HG03108 (cell line): Measurements from ENCODE around the gene GRIN3B.

Source experiments
- ATAC-seq: cut with Tn5 transposase; IDR thresholded peaks from one replicate; pipeline ENCODE4 v1.9.1; 2021; ENCODE audit warnings: moderate library complexity; ENCODE audit not compliant: unreplicated experiment

The GRIN3B gene

DNA sequence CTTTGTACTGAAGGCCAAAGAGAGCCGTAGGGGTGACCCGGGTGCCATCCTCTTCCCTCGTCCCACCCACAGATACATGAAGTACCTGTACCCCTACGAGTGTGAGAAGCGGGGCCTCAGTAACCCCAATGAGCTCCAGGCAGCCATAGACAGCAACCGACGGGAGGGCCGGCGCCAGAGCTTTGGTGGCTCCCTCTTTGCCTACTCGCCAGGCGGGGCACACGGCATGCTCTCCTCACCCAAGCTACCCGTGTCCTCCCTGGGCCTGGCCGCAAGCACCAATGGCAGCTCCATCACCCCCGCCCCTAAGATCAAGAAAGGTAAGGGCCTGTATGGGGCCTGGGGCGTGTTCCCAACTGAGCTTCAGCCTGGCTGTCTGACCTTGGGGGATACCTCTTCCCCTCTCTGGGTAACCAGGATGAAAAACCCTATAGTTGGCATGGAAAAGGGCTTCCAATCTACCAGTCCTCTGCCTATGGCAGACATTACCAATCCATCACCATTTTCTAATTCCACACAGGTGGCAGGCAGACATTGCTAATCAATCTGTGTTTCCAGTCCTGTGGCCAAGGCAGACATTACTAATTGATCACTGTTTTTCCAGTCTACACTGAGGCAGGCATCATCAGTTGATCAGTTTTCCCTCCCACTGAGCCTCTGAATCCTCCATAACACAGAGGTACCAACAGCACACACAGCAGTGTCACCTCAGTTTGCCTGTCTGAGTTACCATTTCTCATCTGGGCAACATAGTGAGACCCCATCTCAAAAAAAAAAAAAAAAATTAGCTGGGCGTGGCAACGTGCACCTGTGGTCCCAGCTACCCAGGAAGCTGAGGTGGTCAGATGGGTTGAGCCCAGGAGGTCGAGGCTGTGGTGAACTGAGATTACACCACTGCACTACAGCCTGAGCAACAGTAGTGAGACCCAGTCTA is 35.2 kb upstream of the GRIN3B start:
- ATAC-seq, result no peak

DNA sequence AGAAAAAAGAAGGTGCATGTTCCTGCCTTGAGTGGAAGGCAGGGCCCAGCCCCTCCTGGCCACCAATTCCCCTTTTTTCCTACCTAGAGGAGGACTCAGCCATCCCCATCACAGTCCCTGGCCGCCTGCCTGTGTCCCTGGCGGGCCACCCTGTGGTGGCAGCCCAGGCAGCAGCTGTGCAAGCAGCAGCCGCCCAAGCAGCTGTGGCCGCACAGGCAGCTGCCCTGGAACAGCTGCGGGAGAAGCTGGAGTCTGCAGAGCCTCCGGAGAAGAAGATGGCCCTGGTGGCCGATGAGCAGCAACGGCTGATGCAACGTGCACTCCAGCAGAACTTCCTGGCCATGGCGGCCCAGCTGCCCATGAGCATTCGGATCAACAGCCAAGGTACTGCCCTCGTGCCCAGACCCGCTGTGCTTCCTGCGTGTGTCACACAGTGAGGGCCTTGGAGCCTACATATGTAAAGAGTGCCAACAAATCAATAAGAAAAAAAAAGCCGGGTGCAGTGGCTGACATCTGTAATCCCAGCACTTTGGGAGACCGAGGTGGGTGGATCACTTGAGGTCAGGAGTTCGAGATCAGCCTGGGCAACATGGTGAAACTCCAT is 33.6 kb upstream of the GRIN3B start:
- no peak for ATAC-seq

DNA sequence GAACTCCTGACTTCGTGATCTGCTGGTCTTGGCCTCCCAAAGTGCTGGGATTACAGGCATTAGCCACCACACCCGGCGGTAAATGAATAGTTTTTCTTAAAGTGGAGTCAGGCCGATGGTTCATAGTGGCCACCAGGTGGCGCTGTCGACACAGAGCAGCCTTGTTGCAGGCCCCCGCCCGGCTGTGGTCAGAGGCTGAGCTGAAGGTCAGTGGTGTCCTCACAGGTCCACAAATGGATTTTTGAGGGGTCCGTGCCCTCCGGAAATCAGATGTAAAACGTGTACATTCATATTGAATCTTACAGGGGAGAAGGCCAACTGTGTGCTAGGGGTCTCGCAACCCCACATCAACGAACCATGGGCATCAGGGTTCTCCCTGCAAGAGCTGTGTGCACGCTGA is 29.5 kb upstream of the GRIN3B start:
- no peak for ATAC-seq

DNA sequence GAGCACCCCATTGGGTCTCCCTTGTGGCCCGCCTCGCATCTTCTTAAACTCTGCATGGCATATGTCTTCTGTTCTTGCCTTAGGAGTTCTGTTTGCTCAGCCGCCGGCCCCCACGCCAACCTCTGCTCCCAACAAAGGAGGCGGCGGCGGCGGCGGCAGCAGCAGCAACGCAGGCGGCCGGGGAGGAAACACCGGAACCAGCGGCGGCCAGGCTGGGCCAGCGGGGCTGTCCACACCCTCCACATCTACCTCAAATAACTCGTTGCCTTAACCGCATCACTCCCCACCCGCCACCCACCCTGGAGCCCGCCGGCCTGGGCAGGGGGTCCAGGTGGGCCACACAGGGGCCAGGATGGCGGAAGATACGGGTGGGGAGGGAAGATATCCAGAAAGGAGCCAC is 28.4 kb upstream of the GRIN3B start:
- ATAC-seq, result no peak

DNA sequence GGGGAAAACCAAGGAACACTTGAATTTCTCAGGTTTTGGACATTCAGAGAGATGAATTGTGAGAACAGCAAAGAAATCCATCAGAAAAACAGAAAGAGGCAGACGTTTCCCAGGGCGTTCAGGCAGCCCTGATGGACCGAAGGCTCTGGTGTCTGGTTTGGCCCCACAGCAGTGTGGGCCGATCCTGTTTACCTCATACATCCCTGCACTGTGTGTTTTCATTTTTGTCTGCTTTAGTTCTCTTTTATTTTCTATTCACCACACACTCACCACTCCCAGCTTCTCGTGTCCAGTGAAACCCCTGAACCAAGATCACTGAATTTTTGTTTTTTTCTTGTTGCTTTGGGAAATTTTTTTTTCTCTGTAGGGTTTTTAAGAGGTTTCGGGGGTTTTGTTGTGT is 27.9 kb upstream of the GRIN3B start:
- no peak for ATAC-seq

DNA sequence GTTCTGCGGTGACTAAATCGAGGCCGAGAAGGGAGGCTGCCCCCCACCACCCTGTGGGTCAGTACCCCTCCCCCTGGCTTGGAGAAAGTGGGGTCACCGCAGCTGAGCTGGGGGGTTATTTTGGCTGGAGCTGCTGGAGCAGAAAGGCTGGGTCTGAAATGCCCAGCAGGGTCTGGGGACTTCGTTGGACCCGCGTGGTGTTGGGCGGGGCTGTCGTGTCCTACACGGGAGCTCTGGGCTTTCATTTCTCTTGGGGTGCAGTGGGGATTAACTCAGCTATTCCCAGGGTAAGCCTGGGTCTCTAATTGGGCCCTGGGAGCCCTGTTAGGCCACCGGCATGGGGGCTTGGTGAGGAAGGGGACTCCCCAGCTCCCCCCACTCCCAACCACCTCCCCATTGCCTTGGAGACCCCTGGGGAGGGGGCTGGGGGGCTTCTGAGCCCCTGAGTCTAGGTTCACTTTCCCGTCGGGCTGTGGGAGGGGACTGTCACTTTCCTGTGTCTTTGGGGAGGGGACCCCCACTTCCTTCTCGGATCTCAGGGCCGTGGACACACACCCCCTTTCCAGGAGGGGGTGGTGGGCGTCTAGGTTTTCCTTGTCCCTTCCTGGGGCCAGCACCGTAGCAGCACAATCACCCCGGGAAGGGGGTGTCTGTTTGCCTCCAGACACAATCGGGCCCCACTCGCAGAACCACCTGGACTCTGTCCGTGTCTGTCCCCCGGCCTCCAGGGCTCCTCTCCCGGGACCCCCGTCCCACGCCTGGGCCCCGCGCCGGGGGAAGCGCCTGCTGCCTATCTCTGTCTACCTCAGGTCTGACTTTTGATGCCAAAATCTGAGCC is 26.3 kb upstream of the GRIN3B start:
- no peak for ATAC-seq

DNA sequence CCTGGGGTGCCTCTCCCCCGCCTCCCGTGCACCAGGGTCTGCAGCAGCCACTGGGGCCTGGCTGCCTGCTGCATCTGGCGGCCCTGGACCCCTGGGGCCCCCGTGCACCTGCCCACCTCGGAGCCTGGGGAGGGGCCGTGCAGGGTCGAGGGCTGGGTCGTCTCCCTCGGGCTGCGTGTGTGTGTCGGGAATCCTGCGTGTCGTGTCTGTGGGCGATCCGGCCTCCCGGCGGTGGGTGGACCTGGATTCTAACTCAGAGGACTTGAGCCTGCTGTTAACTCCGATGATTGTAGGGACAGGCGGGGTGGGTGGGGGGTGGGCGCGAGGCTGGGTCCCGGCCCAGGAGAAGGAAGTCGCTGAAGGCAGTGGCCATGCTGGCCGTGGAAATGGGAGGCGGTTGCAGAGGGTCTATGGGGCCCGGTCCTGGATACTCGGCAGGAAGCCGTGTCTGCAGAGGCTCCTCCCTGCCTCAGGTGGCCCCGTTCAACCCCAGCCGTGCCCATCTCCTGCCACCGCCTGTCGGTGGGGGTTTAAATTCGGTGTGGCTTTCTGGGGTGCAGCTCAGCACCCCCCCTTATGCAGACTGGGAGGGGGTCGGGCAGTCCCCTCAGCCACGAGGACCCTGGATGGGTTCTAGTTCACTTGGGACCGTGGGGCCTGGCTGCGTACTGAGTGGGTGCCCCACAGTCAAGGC is 25.5 kb upstream of the GRIN3B start:
- ATAC-seq, result no peak

DNA sequence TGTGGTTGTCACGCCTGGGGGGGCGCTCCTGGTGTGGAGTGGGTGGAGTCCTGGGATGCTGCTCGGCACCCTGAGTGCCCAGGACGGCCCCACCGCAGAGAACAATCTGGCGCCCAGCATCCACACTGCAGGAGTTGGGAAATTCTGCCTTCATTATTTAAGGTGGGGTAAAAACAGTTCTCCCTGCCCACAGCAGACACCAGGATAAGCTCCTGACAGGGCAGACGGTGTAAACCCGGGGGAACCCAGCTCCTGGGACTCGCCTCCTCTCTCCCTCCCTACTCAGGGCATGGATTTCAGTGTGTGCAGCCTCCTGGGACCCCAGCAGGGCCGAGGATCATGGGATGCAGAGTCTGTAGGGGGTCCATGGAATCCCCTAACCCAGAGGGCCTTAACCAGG is 23.7 kb upstream of the GRIN3B start:
- no peak for ATAC-seq

DNA sequence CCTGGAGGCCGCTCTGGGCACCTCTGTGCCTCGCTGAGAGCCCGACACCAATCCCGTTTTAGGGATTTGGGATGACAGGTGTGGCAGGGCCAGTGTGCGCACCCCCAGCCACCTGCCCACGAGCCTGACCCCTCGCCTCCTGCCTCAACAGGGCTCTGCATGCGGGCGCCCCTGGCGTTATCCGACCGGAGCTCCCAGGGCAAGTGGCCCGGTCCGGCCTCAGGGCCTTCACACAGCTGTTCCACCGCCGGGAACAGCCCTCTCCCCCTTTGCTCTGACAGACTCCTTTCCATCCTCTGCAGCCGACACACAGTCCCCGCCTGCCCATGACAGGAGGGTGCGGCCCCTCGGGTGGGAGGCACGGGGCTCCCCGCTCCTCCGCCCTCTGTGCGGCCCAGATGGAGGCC is 23.2 kb upstream of the GRIN3B start:
- no peak for ATAC-seq

DNA sequence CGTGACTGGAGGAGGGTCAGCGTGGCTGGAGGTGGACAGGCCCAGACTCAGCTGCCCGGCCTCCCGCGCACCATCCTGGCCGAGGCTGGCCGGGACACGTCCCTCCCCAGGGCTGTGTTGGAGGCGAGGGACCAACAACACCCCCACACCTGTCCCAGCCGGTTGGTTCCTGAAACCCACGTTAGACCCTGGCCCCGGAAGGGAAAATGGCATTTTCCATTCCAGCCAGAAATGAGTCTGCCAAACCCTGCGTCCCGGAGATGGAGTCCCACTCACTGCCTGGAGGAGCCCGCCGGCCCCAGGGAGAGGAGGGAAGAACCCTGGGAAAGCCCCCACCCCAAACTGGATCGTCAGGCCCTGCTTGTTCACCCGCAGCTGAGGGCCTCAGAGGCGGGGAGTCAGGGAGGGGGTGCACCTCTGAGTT is 20.9 kb upstream of the GRIN3B start:
- ATAC-seq, result no peak

DNA sequence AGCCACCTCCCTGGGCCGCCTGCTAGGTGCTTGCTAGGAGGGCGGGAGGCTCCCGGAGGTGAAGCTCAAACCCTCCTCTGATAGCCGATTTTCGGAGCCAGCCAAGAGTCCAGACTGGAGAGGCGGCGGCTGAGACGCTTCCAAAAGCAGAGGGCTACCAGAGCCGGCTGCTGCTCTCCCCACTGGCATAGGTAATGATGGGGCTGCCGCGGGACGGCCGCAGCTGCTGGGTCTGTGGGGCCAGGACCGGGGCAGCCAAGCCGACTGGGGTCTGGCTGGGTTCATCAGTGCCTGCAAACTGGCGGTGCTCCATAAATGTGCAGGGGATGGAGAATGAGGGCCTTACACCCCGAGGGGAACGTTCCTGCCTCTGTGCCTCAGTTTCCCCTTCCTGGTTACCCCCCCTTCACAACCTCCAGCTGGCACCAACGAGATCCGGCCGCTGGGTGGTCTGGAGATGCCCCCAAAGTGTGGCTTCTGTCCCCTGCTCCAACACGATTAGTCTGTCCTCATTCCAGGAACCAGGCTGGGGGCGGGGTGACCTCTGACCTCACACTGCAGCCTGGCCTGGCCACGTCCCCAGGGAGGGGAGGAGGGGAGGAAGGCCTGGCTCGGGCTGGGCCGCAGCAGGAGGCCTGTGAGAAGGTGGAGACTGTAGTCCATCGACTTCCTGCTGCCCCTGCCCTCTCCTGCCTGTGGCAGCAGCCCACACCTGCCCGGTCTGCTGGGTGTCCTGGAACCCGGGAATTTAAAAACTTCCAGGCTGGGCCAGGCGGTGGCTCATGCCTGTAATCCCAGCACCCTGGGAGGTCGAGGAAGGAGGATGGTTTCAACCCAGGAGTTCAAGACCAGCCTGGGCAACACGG is 19.9 kb upstream of the GRIN3B start:
- no peak for ATAC-seq

DNA sequence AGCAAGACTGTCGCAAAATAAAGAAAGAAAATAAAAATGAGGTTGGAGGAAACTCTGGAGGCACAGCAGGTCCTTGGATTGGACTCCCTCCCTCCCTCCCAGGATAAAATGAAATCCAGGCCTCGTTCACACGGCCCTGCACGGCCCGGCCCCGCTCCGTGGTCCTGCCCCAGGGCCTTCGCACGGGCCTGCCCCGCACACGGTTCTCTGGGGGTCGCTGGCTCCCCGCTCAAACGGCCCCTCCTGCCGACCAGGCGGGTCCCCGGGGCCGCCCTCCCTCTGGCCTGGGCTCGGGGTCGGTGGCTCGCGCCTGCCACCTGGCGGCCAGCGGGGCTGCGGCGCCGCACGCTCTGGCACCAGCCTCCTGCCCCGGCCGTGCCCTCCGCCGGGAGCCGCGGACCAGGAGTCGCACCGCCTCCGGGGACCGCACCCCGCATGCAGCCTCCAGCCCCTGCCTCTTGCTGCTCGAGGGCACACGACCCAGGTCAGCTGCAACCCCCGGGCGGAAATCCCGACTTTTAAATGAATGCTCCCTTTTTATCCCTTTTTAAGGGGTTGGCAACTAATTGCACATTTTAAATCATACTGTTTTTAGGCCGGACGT is 17.6 kb upstream of the GRIN3B start:
- ATAC-seq, result peak; percentile 56

DNA sequence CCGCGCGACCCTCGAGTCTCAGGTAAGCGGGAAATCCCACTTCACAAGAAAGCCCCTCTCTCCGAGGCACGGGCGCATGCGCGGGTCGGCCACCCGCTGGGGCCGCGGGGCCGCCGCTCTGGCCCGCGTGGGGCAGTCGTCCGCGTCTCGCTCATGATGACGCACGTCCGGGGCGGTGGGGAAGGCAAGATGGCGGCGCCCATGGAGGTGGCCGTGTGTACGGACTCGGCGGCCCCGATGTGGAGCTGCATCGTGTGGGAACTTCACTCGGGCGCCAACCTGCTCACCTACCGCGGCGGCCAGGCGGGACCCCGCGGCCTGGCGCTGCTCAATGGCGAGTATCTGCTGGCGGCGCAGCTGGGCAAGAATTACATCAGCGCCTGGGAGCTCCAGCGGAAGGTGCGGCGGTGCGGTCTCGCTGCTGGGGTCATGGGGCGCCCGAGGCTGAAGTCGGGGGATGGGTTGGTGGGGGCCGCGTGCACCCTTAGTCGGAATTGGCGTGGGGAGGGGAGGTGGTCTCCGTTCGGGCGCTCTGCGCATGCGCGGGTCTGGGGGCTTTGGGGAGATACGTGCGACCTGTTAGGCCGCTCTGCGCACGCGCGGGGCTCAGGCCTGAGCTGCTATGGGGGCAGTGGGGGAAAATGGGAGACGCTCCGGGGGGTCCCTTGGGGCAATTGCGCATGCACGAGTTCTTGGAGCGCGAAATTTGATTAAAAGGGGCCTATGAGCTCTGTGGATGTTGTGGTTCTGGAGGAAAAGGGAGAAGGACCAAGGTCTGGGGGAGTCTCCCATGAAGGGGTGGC is 15.9 kb upstream of the GRIN3B start, which contains the start of gene WDR18:
Gene WDR18 (plus strand): TSS at position 181 of the 803 bp plus-strand sequence. CDS start 9 bp downstream, at position 190.
- peak; percentile 46 for ATAC-seq

DNA sequence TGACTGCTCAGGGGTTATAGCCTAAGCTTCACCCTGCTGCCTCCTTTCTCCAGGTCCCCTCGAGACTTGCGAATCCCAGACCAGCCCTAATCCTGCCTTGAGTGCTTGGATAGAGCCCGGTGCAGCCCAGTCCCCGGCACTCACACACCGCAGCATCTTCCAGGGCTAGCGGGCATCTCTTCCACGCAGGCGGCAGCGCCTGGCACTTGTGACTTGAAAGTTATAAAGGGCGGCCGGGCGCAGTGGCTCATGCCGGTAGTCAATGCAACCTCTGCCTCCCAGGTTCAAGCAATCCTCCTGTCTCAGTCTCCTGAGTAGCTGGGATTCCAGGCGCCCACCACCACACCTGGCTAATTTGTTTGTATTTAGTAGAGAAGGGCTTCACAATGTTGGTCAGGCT is 14.1 kb upstream of the GRIN3B start:
- ATAC-seq, result no peak

DNA sequence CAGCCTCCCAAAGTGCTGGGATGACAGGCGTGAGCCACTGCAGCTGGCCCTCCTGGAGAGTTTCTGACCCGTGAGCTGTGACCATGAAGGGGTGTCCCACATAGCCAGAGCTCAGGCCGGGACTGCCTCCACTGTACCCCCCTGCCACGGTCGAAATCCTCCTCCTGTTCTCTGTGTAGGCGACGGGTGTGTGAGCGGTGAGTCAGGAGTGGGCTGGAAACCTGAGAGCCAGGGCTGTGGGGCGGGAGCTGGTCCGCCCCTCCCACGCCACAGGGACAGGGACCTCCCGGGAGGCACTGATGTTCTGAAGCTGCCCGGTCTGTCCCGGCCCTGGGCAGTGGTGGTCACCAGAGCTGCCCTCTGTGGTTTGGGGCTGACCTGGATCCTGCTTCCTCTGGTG is 12.1 kb upstream of the GRIN3B start:
- no peak for ATAC-seq

DNA sequence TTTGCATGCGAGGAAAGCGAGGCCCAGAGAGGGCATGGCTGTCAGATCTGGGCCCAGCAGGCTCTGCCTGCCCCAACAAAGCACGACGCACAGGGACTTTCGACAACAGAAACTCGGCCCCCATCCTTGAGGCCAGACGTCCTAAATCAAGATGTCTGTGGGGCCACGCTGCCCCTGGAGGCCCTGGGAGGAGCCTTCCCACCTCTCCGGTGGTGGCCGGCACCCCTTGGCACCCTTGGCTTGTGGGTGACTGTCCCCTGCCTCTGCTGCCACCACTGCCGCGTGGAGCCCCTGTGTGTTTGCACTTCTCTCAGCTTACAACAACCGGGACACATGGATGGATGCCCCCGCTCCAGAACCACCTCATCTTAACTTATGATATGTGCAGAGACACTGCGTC is 11.7 kb upstream of the GRIN3B start:
- no peak for ATAC-seq

DNA sequence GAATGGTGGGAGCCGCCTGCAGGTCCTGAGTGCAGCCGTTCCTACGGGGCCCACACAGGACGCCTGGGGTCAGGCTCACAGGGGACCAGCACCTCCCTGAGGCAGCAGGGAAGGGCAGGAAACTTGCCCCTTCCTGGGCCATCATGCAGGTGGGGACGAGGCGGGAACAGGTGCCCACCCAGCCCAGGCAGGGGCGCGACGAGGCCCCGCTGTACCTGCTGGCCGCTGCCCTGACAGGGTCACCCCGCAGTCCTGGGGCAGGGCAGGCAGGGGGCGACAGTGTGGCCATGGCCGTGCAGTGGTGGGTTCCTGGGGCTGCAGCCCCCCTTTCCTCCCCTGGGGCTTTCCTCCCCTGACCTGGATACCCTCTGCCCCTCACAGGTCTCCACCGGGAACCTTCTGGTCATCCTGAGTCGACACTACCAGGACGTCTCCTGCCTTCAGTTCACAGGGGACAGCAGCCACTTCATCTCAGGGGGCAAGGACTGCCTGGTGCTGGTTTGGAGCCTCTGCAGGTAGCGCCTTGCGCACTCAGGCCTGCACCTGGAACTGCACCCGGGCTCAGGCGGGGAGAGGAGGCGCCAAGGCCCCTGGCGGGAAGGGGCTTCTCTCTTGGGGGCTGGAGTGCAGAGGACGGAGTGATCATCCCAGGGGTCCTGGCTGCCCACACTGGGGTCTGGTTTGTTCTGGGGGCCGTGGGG is 10.7 kb upstream of the GRIN3B start:
- no peak for ATAC-seq

DNA sequence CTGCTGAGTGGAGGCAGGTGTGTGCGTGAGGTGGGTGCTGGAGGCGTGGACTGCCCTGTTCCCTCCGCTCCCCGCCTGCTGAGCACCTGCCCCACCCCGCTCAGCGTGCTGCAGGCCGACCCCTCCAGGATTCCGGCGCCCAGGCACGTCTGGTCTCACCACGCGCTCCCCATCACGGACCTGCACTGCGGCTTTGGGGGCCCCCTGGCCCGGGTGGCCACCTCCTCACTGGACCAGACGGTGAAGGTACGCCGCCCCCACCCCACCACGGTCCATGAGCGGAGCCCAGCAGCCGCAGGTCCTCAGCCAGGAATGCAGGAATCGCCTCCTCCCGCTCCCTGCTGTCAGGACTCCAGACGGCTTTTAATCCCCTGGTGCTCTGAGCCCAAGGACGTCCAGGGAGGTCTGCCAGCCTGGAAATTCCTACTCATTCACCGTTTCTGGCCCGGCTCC is 10.1 kb upstream of the GRIN3B start:
- ATAC-seq, result no peak
